Measurements from ENCODE around the gene MAP2K5.

Gene MAP2K5

GRCh38 chr15:67809866-67810265, 267.4 kb downstream of the MAP2K5 start:
- no peak for DNase-seq

GRCh38 chr15:67812241-67812644, 269.7 kb downstream of the MAP2K5 start:
- DNase-seq: no peak

DNA sequence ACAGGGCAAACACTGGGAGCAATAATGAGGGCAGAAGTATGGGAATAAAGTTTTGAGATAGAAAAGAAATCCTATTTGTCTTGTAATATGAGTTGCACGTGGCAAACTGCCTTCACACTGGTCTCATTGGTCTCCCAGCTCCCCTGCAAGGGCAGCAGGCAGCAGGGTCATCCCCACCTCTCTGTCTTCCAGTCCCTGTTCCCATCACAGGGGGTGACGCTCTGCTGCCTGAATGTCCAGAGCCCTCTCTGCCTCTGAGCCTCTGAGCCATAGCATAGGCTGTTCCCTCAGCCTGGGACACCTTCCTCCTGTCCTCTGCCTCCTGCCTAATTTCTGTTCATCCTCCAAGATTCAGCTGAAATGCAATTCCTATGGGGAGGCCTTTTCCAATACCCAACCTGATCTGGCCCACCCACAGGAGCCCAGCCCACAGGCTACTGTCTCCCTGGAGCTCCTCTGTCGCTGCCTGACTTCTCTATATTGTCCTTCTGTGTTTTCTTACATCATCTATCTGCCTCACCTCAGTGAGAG, 270.7 kb downstream of the MAP2K5 start:
- DNase-seq: no peak

DNA sequence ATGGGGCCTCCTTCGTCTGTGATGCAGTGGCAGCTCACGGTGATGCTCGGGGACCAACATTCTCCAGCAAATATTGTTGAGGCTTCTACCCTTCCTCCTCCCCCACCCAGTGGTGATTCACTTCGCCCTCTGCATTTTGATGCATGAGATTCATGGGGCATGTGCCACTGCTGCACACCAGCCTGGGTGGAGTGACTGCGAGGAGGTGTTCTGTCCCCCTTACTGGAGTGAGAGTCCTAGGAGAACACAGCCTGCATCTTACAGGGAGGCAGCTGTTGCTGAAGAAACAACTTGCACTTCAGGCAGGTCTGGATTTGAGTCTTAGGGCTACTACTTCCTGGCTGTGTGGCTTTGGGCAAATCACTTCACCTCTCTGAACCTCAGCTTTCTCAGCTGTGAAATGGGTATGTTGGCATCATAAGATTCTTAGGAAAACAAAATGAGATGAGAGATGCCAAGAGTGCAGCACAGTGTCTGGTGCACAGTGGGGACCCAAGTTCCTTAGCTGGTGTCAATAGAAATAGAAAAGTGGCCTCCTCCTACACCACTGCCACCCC, 272.6 kb downstream of the MAP2K5 start:
- DNase-seq: no peak

DNA sequence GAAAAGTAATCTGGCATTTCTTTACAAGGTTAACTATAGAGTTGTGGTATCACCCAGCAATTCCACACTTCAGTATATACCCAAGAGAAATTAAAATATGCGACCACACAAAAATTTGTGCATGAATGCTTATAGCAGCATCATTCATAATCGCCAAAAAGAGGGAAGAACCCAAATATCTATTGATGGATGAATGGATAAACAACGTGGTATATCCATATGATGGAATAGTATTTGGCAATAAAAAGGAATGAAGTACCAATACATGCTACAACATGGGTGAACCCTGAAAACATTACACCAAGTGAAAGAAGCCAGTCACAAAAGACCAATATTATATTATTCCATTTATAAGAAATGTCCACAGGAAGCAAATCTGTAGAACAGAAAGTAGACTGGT, 274.2 kb downstream of the MAP2K5 start:
- no peak for DNase-seq

DNA sequence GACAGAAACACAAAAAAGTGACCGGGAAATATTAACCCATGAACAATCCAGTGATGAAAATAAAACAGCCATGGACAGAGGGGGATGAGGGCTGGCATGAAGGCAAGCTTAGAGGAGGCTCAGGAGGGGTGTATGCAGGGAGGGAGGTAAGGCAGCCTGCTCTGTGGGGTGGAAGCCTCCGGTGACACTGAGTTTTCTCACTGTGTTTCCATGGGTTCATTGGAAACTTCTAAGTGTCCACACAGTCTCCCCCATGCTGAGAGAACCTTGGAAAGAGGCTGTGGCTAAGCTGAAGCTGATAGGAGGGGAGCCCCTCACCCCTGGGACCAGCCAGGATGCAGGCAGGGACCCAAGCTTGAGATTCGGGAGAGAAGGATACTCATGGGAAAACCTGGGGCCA, 276.0 kb downstream of the MAP2K5 start:
- DNase-seq: no peak

DNA sequence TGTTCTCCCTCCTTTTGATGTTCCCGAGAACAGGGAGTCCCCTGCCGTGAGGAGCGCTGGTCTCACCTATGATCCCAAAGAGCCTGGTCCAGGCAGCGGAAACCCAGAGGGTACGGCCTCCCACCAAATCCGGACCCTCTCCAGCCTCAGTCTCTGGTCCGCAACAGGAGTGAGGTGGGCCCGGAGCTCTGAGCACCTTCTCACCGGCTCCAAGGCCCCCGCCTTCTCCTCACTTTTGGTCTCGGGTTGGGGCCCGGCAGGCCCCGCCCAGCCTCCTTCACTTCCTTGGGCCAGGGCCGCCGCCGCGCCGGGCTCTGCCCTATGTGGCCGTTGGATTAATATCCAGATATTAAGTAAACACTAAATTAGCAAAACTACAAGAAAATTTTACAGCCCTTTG, 277.1 kb downstream of the MAP2K5 start:
- DNase-seq: no peak

GRCh38 chr15:67820122-67820991, 277.9 kb downstream of the MAP2K5 start:
- no peak for DNase-seq

GRCh38 chr15:67820992-67821783, 278.7 kb downstream of the MAP2K5 start:
- DNase-seq: peak; percentile 47 to 79 (median 62)

GRCh38 chr15:67821784-67822440, 279.4 kb downstream of the MAP2K5 start:
- DNase-seq: no peak

- no peak for DNase-seq
Observed at GRCh38 chr15:67822537-67823313, 280.2 kb downstream of the MAP2K5 start.

- no peak for DNase-seq
Observed at GRCh38 chr15:67823314-67824196, 281.1 kb downstream of the MAP2K5 start.

DNA sequence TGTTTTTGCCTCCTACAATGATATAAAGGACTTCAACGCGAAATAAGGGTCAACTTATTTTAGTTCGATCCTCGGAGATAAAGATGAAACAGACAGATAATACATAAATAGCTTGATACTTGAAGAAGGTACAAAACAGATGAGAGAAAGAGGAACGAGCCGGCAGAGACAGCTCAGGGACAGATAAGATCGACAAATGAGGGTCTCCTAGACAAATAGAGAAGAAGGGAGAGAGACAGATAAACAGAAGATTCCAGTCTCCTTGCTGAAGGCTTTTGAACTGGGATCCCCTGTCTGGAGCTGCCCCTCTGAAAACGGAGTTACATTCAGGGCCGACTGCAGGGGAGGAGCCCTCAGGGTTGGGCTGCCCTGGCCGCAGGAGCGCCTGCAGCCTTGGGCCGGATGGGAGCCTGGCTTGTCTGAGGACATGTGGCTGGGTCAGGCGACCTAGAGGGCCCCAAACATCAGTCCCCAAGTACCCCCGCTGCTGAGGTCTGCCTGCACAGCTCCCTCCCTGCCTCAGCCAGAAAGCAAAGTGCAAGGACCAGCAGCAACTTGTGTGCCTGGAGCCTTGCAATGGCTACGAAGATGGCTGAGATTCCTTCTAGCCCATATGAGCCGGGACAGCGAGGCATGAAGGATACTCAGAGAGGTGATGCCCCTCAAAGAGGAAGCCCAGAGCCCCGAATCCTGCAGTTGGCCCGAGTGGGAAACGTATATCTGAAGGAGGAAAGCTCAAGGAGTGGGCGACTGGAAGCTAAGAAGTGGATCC, 281.9 kb downstream of the MAP2K5 start:
- no peak for DNase-seq

GRCh38 chr15:67824976-67825880, 282.7 kb downstream of the MAP2K5 start, which contains the start of gene SKOR1:
Gene SKOR1, plus strand, starts transcription at chr15:67825509. Its CDS starts 94 bp downstream, at chr15:67825603.
- DNase-seq: peak in 3 of 4 experiments; percentile 42 to 58 (median 52)

DNA sequence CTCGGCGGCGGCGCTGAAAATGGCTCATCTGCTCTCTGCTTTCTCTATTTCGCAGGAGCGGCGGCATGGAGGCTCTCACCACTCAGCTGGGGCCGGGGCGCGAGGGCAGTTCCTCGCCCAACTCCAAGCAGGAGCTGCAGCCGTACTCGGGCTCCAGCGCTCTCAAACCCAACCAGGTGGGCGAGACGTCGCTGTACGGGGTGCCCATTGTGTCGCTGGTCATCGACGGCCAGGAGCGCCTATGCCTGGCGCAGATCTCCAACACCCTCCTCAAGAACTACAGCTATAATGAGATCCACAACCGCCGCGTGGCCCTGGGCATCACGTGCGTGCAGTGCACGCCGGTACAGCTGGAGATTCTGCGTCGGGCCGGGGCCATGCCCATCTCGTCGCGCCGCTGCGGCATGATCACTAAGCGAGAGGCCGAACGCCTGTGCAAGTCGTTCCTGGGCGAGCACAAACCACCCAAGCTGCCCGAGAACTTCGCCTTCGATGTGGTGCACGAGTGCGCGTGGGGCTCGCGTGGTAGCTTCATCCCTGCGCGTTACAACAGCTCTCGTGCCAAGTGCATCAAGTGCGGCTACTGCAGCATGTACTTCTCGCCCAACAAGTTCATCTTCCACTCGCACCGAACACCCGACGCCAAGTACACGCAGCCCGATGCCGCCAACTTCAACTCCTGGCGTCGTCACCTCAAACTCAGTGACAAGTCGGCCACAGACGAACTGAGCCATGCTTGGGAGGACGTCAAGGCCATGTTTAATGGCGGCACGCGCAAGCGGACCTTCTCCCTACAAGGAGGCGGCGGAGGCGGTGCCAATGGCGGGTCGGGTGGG, 283.6 kb downstream of the MAP2K5 start:
- DNase-seq: no peak

DNA sequence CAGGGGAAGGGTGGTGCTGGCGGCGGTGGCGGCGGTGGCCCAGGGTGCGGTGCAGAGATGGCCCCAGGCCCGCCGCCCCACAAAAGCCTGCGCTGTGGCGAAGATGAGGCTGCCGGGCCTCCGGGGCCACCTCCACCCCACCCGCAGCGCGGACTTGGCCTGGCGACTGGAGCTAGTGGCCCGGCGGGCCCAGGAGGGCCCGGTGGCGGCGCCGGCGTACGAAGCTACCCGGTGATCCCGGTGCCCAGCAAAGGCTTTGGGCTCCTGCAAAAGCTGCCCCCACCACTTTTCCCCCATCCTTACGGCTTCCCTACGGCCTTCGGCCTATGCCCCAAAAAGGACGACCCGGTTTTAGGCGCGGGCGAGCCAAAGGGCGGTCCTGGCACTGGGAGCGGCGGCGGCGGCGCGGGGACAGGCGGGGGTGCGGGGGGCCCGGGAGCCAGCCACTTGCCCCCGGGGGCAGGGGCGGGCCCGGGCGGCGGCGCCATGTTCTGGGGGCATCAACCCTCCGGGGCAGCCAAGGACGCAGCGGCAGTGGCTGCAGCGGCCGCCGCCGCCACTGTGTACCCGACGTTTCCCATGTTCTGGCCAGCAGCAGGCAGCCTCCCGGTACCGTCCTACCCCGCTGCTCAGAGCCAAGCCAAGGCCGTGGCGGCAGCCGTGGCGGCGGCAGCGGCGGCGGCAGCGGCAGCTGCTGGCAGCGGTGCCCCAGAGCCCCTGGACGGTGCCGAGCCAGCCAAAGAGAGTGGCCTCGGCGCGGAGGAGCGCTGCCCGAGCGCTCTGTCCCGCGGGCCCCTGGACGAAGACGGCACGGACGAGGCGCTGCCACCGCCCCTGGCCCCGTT, 284.4 kb downstream of the MAP2K5 start:
- no peak for DNase-seq
